Large intestine (tissue), 3 donors: Measurements from ENCODE around the gene DOCK11. TPM values are rescaled to one million over a fixed set of nuclear protein-coding genes. Genes with fewer than 3 reads are reported as not detected.
A peak's percentile ranks its signal among the peaks of the same experiment; 100 is the strongest.

Experiments used
- DNase-seq, 2 donors: peaks; one replicate each; pipeline versions ENCODE4 v3.0.0 to v3.0.0-alpha.2; 2013
- H3K27ac ChIP-seq: one replicate; pipeline ENCODE4 v1.5.1; 2013; ENCODE audit warnings: low read length
- H3K27me3 ChIP-seq: 2 replicates; pipeline ENCODE4 v1.6.1; 2013; ENCODE audit warnings: low read length; ENCODE audit not compliant: control insufficient read depth, insufficient read depth
- H3K36me3 ChIP-seq: 2 replicates; pipeline ENCODE4 v1.6.1; 2013; ENCODE audit warnings: low read length; ENCODE audit not compliant: control insufficient read depth, insufficient read depth
- H3K4me1 ChIP-seq: one replicate; pipeline ENCODE4 v1.6.1; 2013; ENCODE audit warnings: low read length; ENCODE audit not compliant: control insufficient read depth, insufficient read depth
- H3K4me3 ChIP-seq: one replicate; pipeline ENCODE4 v1.5.1; 2013; ENCODE audit warnings: low read length
- H3K9me3 ChIP-seq: one replicate; pipeline ENCODE4 v1.6.1; 2013; ENCODE audit warnings: mild to moderate bottlenecking, low read depth, low read length, moderate library complexity; ENCODE audit not compliant: control insufficient read depth
- WGBS: methylation state at CpG from one replicate; pipeline ENCODE4 v1.1.5; 2013; ENCODE audit warnings: low lambda C conversion rate; ENCODE audit not compliant: insufficient coverage; 5-methylcytosine and 5-hydroxymethylcytosine counted together
- polyA plus RNA-seq: library from polyadenylated mRNA; unstranded; fragments of 120-200 nt; gene quantifications from one replicate; pipeline ENCODE4 v1.2.1, GENCODE V29; 2013

The DOCK11 gene
- polyA plus RNA-seq, 1 donor, result 9.7 TPM

DNA sequence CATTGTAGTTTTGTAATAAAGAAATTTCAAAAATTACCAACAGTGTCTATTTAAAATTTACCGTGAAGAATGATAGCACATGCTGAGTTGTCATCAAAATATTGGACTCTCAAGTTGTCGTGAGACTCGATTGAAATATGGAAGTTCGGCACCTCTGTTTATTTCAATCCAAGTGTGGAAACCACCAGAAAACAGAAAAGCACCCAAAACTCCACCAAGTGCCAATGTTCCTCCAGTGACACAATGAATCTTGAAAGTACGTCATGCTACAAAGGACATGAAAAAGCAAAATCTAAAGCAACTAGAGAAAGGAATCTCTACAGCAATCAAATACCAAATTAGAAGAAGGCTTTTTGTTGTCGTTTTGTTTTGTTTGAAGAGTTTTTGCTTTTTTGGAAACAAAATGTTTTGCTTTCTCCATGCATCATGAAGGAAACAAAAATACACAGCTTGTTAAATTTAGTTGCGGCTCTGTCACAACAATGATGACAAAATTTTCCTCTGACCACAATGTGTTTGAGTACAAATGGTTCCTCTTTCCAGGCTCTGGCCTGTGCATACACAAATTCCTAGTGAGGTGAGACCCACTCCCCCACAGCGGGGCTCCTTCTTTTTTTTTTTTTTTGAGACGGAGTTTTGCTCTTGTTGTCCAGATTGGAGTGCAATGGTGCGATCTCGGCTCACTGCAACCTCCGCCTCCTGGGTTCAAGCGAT is 222.2 kb downstream of the DOCK11 start:
- DNase-seq, result no peak
- WGBS, result no CpG with 5 or more reads among the region's 13 CpGs
- no peaks in the 10 kb centered on the region for H3K9me3 ChIP-seq
- H3K4me3 ChIP-seq, result no peak overlapping the region
- no peak overlapping the region for H3K27ac ChIP-seq
- no peaks in the 10 kb centered on the region for H3K36me3 ChIP-seq
- H3K4me1 ChIP-seq, result no peaks in the 10 kb centered on the region
- H3K27me3 ChIP-seq, result no peaks in the 10 kb centered on the region

DNA sequence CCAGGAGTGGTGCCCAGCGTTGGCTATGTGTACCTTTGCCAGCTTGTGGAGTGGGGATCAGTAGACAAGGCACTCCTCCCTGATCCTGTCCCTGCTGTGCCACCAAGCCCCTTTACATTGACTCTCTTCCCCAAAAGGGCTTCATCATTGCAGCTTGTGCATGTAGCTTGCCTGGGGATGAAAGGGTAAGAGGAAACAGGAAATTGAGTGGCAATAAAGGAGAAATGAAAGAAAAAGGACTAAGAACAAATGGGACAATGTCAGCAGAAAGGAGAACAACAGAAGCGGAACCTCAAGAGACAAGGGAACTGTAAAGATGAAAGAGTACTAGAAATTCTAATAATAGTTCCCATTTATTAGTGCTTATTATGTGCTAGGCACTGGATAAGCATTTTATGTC is 223.1 kb downstream of the DOCK11 start:
- H3K27me3 ChIP-seq, result no peaks in the 10 kb centered on the region
- H3K27ac ChIP-seq, result no peak overlapping the region
- WGBS, result no CpG with 5 or more reads among the region's 2 CpGs

DNA sequence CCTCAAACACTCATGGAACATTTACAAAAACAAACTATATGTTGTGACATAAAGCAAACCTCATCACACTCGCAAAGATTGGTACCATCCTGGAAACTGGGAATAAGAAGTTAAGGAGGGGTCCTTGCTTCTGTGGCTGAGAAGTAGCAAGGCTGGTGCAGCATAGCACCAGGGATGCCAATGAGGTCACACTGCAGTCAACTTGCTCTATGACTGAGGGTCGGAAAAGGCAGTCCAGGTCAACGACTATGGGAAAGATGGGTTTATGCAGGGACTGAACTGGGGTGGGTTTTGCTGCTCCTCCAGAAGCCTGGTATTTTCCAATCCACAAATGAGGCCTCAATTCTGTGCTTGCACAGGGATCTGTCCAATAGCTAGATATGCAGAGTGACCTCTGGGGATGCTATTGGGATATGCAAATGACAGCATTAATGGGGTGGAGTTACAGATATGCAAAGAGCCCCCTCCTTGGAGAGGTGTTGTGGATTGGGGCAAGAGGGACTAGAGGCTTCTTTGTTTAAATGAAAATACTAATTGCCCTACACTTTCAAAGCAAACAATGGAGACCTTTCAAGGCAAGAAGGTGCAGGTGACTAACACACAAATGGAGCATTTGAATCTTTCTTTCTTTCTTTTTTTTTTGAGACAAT is 224.6 kb downstream of the DOCK11 start:
- no peak overlapping the region for H3K4me3 ChIP-seq
- H3K27ac ChIP-seq, result no peak overlapping the region
- H3K36me3 ChIP-seq, result no peaks in the 10 kb centered on the region
- peaks cover 5% of the 10 kb centered on the region for H3K4me1 ChIP-seq
- H3K27me3 ChIP-seq, result no peaks in the 10 kb centered on the region
- no peaks in the 10 kb centered on the region for H3K9me3 ChIP-seq
- WGBS, result no CpG with 5 or more reads among the region's 3 CpGs
- no peak for DNase-seq

More for the DNA sequence above, 223.1 kb downstream of the DOCK11 start:
- Histone ChIP-seq H3K9me3 (no peaks in the 10 kb centered on the region), H3K4me1 (no peaks in the 10 kb centered on the region), H3K4me3 (no peak overlapping the region), H3K36me3 (no peaks in the 10 kb centered on the region)
- no peak for DNase-seq

DNA sequence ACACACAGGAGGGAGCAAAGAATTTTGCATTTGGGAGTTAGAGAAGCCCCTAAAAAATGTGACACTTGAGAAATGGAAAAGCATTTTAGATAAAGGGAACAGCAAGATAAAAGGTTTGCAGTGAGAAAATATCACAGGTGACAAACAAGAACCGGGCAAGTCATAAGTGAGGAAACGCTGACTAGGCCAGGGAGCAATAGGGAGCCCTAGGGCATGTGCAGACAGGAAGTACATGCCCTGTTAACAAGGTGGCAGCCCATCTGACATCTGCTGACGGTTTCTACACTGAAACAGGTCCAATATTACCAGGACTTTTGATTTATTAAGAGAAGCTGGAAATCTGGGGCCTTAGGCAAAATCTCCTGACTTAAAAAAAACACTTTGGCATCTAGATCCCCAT is 227.8 kb downstream of the DOCK11 start:
- WGBS, result no CpG with 5 or more reads among the region's 3 CpGs
- no peak overlapping the region for H3K27ac ChIP-seq
- H3K4me1 ChIP-seq, result peaks cover 18% of the 10 kb centered on the region

DNA sequence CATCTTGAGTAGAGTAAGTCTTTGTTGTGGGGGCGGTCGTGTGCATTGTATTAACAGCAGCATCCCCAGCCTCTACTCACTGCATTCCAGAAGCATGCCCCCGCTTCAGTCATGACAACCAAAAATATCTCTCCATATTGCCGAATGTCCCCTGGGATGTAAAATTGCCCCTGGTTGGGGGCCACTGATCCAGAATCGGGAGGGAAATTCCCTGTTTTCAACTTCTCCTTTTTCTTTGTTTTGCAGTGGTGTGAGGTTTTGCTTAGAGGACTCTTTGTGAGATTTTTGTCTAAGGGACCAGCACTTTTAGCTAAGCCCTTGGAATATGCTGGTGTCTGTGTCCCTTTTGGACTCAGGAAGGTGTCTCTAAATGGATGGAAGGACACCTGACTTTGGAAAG is 228.8 kb downstream of the DOCK11 start:
- Histone ChIP-seq H3K9me3 (no peaks in the 10 kb centered on the region), H3K27ac (no peak overlapping the region), H3K36me3 (no peaks in the 10 kb centered on the region), H3K4me1 (peaks cover 18% of the 10 kb centered on the region), H3K4me3 (no peak overlapping the region), H3K27me3 (no peaks in the 10 kb centered on the region)
- WGBS, result no CpG with 5 or more reads among the region's 5 CpGs
- DNase-seq, result no peak

More for the DNA sequence above, 227.8 kb downstream of the DOCK11 start:
- no peaks in the 10 kb centered on the region for H3K36me3 ChIP-seq
- DNase-seq, result no peak
- H3K4me3 ChIP-seq, result no peak overlapping the region
- H3K9me3 ChIP-seq, result no peaks in the 10 kb centered on the region
- no peaks in the 10 kb centered on the region for H3K27me3 ChIP-seq

DNA sequence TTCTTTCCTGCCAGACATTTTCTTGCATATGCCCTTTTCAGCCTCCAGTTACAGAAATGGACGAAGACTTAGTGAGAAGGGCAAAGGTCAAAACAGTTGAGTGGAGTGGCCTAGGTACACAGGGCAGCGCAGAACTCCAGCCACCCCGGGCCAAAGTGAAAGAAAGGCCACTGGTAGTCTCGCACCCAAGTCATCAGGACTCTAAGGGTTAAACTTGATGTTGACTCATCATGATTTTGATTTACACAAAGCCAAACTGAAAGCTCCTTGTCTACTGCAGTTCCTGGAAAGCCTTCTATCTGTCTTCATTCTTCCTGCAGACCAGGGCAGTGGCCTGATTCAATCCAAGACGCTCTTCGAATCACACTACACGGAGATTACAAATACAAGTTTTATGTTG is 229.2 kb downstream of the DOCK11 start:
- no CpG with 5 or more reads among the region's 7 CpGs for WGBS
- DNase-seq, result peak; percentile 9 to 32
- Histone ChIP-seq H3K27me3 (no peaks in the 10 kb centered on the region), H3K4me3 (no peak overlapping the region), H3K36me3 (no peaks in the 10 kb centered on the region), H3K27ac (peak overlapping the region; percentile 36), H3K4me1 (peaks cover 18% of the 10 kb centered on the region), H3K9me3 (no peaks in the 10 kb centered on the region)

DNA sequence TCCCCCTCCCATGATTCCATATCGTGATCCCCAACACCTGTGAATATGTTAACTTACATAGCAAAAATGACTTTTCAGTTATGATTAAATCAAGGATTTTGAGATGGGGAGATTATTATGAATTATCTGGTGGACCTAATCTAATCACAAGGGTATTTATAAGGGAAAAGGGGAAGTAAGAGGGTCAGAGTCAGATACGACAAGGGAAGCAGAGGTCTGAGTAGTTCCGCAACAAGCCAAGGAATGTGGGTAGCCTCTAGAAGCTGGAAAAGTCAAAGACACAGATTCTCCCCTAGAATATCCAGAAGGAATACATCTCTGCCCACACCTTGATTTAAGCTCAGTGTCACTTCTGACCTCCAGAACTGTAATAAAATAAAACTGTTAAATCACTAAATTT is 230.8 kb downstream of the DOCK11 start:
- no CpG with 5 or more reads among the region's 3 CpGs for WGBS
- no peak for DNase-seq
- Histone ChIP-seq H3K9me3 (no peaks in the 10 kb centered on the region), H3K4me1 (peaks cover 18% of the 10 kb centered on the region), H3K27ac (peak overlapping the region; percentile 92), H3K27me3 (no peaks in the 10 kb centered on the region), H3K4me3 (peak overlapping the region; percentile 48), H3K36me3 (no peaks in the 10 kb centered on the region)

DNA sequence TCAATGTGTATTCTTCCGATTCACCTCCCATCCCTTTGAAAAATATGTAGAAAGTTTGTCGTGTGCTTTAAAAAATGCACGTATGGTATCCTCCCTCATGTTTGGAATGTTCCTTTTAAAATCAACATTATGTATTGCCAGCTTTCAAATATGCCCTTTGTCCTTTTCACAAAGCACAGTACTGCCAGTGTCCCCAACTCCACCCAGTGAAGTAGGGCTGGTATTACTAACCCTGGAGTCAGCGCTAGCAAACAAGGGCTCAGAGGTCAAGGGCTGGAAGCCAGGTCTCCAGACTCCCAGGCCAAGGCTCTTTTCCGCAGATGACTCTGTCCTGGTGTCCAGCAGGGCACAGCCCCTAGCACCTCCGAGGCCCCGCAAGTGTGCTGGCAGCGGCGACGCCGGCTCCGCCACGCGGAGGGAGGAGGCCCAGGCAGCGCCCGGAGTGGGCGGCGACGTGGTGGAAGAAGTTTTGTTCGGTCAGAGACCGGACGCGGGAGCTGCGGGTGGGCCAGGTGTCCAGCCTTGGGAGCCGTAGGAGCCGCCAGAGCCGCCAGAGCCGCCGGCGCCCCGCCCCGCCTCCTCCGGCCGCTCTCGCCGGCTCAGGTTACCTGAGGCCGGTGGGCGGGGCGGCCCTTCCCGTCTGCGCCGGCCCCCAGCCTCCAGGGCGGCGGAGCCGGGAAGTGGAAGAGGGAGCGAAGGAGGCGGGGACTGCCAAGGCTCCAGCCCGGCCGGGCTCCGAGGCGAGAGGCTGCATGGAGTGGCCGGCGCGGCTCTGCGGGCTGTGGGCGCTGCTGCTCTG is 231.5 kb downstream of the DOCK11 start, which contains the start of gene IL13RA1:
IL13RA1 (plus strand) TSS at position 720 of the 799 bp plus-strand sequence; CDS start at position 753, 33 bp downstream.
- DNase-seq, result peak; percentile 79 to 85
- peak within 1 kb of the TSS; percentile 92 for H3K27ac ChIP-seq
- WGBS, result no CpG with 5 or more reads among the region's 56 CpGs
- no peaks in the 10 kb centered on the region for H3K27me3 ChIP-seq
- peak within 1 kb of the TSS; percentile 67 for H3K4me3 ChIP-seq
- H3K36me3 ChIP-seq, result no peaks in the 10 kb centered on the region
- H3K4me1 ChIP-seq, result peaks cover 18% of the 10 kb centered on the region
- H3K9me3 ChIP-seq, result no peaks in the 10 kb centered on the region

DNA sequence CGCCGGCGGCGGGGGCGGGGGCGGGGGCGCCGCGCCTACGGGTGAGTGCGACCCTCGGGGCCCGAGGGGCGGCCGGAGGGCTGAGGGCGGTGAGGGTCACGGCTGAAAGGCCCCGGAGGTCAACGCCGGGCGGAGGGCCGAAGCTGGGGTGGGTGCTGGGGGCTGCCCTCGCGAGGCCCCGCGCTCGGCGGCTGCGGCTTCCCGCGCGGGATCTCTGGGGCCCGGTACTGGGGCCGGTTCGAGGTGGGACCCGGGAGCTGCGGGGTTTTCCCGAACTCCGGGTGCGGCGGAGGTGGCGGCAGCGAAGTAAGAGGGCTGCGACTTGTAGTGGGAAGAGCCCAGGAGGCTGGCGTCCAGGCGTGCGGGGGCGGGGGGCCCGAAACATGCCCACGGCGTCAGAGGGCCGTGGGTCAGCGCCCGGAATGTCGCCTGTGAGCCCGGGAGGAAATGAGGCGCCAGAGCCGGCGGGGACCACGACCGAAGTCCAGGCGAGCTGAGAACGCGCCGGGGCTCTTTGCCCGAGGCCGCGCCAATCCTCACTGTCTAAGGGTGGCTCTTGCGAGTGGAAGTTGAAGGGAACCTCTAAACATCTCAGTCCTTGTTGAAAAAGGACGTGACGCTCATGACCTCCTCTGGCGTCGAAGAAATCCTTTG is 232.2 kb downstream of the DOCK11 start:
- H3K36me3 ChIP-seq, result no peaks in the 10 kb centered on the region
- peak overlapping the region; percentile 67 for H3K4me3 ChIP-seq
- whole genome bisulfite sequencing, result no CpG with 5 or more reads among the region's 73 CpGs
- peaks cover 18% of the 10 kb centered on the region for H3K4me1 ChIP-seq
- DNase-seq, result peak; percentile 37 to 77
- H3K27me3 ChIP-seq, result no peaks in the 10 kb centered on the region
- H3K27ac ChIP-seq, result peak overlapping the region; percentile 77
- H3K9me3 ChIP-seq, result no peaks in the 10 kb centered on the region
